Hematopoietic multipotent progenitor cell treated with erythropoietin and hydrocortisone succinate and interleukin-3 and kit ligand, for 4 days (in vitro differentiated cells): ENCODE results near the gene SERPINB6.
"Not testable (repeated sequence)": the region's sequence is repeated elsewhere in the genome, so short reads cannot be mapped to it uniquely, and the experiment has no call there.

Experiments
- DNase-seq: peaks from one replicate; pipeline ENCODE4 v3.0.0-alpha.2; 2015

SERPINB6 gene

GRCh38 chr6:2971420-2972218, at the start of gene SERPINB6:
Gene SERPINB6, minus strand, starts transcription at chr6:2971567. Its CDS starts 12,235 bp downstream, at chr6:2959332.
- peak; percentile 74 for DNase-seq

GRCh38 chr6:3019749-3020320, 48.5 kb upstream of the SERPINB6 start:
- no peak for DNase-seq

- DNase-seq: no peak
These were observed 47.7 kb upstream of the SERPINB6 start for GRCh38 chr6:3019065-3019464.

GRCh38 chr6:3017304-3017703, 45.9 kb upstream of the SERPINB6 start:
- no peak for DNase-seq

GRCh38 chr6:3016473-3017280, 45.3 kb upstream of the SERPINB6 start:
- no peak for DNase-seq

GRCh38 chr6:3015144-3015543, 43.8 kb upstream of the SERPINB6 start:
- DNase-seq: no peak

GRCh38 chr6:3014675-3015066, 43.3 kb upstream of the SERPINB6 start:
- DNase-seq: no peak

GRCh38 chr6:3013901-3014674, 42.7 kb upstream of the SERPINB6 start:
- DNase-seq: no peak

GRCh38 chr6:3013486-3013885, 42.1 kb upstream of the SERPINB6 start:
- peak; percentile 77 for DNase-seq

GRCh38 chr6:3011592-3011991, 40.2 kb upstream of the SERPINB6 start:
- DNase-seq: no peak

GRCh38 chr6:3011158-3011557, 39.8 kb upstream of the SERPINB6 start:
- no peak for DNase-seq

- no peak for DNase-seq
These were observed 38.6 kb upstream of the SERPINB6 start for GRCh38 chr6:3009930-3010329.

- DNase-seq: not testable (repeated sequence)
These were observed 37.4 kb upstream of the SERPINB6 start for GRCh38 chr6:3008712-3009265.

- no peak for DNase-seq
These were observed 36.2 kb upstream of the SERPINB6 start for GRCh38 chr6:3007571-3007970.

GRCh38 chr6:3006476-3006875, 35.1 kb upstream of the SERPINB6 start:
- DNase-seq: no peak

GRCh38 chr6:3005874-3006273, 34.5 kb upstream of the SERPINB6 start:
- no peak for DNase-seq

- no peak for DNase-seq
These were observed 33.7 kb upstream of the SERPINB6 start for GRCh38 chr6:3005077-3005476.

- not testable (repeated sequence) for DNase-seq
These were observed 31.9 kb upstream of the SERPINB6 start for GRCh38 chr6:3003226-3003625.

GRCh38 chr6:3001773-3002293, 30.5 kb upstream of the SERPINB6 start:
- DNase-seq: peak; percentile 95

- no peak for DNase-seq
These were observed 29.9 kb upstream of the SERPINB6 start for GRCh38 chr6:3001146-3001772.

GRCh38 chr6:2999618-3000557, 28.5 kb upstream of the SERPINB6 start, which contains the start of gene NQO2:
Gene NQO2, plus strand, starts transcription at chr6:2999894. Its CDS starts 6,659 bp downstream, at chr6:3006553.
- DNase-seq: peak; percentile 92
